SK-N-SH (cell line): ENCODE measurements around the gene KSR2. TPM values are rescaled to one million over a fixed set of nuclear protein-coding genes. Genes with fewer than 3 reads are reported as not detected.
A peak's percentile ranks its signal among the peaks of the same experiment; 100 is the strongest.

Experiments used
- CTCF ChIA-PET: fragments of 300-600, 350-600 bp; formaldehyde crosslinking; extraction: SDS; loops from one replicate; lab custom pipeline; 2021; lab: Yijun Ruan, JAX
- POLR2A ChIA-PET: fragments of 350-600 bp; sonication (Branson Sonifier 250); formaldehyde crosslinking; extraction: SDS; loops from one replicate; lab custom pipeline; 2020; ENCODE audit warnings: antibody characterized with exemption, inconsistent platforms; lab: Yijun Ruan, JAX
- DNase-seq: peaks from one replicate; pipeline ENCODE4 v3.0.0; 2012
- H2AFZ ChIP-seq: fragments of 200-600 bp; sonication (generic); 2 replicates; pipeline ENCODE4 v1.8.1; 2016; ENCODE audit warnings: antibody characterized with exemption, mild to moderate bottlenecking, low read depth
- H3F3A ChIP-seq: fragments of 200-600 bp; sonication (generic); replicated peaks from 2 replicates; pipeline ENCODE3; 2016; ENCODE audit warnings: antibody characterized with exemption, mild to moderate bottlenecking; ENCODE audit not compliant: insufficient read depth
- H3K27ac ChIP-seq, 2 experiments: fragments of 200-500 bp in 1 of 2; fragments of 200-600 bp in 1 of 2; sonication (Bioruptor generic) in 1 of 2; sonication (generic), shearing (Covaris generic) in 1 of 2; 2 replicates each; pipeline versions ENCODE4 v1.5.1 to v1.6.1; 2014 to 2016; ENCODE audit warnings: low read depth in 2 of 2, inconsistent platforms in 1 of 2, low read length in 1 of 2, mild to moderate bottlenecking in 1 of 2, mixed read lengths in 1 of 2
- H3K27me3 ChIP-seq: fragments of 200-600 bp; sonication (generic), shearing (Covaris generic); 2 replicates; pipeline ENCODE4 v1.6.1; 2016; ENCODE audit warnings: mixed run types; ENCODE audit not compliant: insufficient read depth
- H3K36me3 ChIP-seq, 2 experiments: fragments of 200-500 bp in 1 of 2; fragments of 200-600 bp in 1 of 2; sonication (Bioruptor generic) in 1 of 2; sonication (generic) in 1 of 2; replicated peaks in 1 of 2; 2 replicates each; pipeline versions ENCODE3 to v1.5.1; 2014 to 2016; ENCODE audit warnings: low read length in 1 of 2, mild to moderate bottlenecking in 1 of 2; ENCODE audit not compliant: insufficient read depth in 2 of 2, control insufficient read depth in 1 of 2
- H3K4me1 ChIP-seq, 2 experiments: fragments of 200-500 bp in 1 of 2; fragments of 200-600 bp in 1 of 2; sonication (Bioruptor generic) in 1 of 2; sonication (generic), shearing (Covaris generic) in 1 of 2; 2 replicates each; pipeline versions ENCODE4 v1.5.1 to v1.6.1; 2014 to 2016; ENCODE audit warnings: low read depth in 1 of 2, low read length in 1 of 2, mixed run types in 1 of 2; ENCODE audit not compliant: insufficient read depth in 2 of 2, control insufficient read depth in 1 of 2
- H3K4me2 ChIP-seq: fragments of 200-600 bp; sonication (generic), shearing (Covaris generic); 2 replicates; pipeline ENCODE4 v1.6.1; 2017; ENCODE audit warnings: mixed run types
- H3K4me3 ChIP-seq, 2 experiments: fragments of 200-500 bp in 1 of 2; fragments of 200-600 bp in 1 of 2; sonication (Bioruptor generic) in 1 of 2; sonication (generic), shearing (Covaris generic) in 1 of 2; 2 replicates each; pipeline versions ENCODE4 v1.5.1 to v1.8.1; 2014 to 2016; ENCODE audit warnings: low read depth in 2 of 2, inconsistent platforms in 1 of 2, low read length in 1 of 2, mild to moderate bottlenecking in 1 of 2, mixed read lengths in 1 of 2, moderate library complexity in 1 of 2
- H3K79me2 ChIP-seq: fragments of 200-600 bp; sonication (generic); 2 replicates; pipeline ENCODE4 v1.8.1; 2017; ENCODE audit warnings: mild to moderate bottlenecking; ENCODE audit not compliant: insufficient read depth
- H3K9ac ChIP-seq: fragments of 200-600 bp; sonication (generic); 2 replicates; pipeline ENCODE4 v1.6.1; 2017; ENCODE audit warnings: mixed run types
- H3K9me2 ChIP-seq: fragments of 200-600 bp; sonication (generic); 2 replicates; pipeline ENCODE4 v1.6.1; 2017; ENCODE audit warnings: mixed run types
- H3K9me3 ChIP-seq: fragments of 200-600 bp; sonication (generic); 2 replicates; pipeline ENCODE4 v1.6.1; 2017; ENCODE audit warnings: mixed run types, mild to moderate bottlenecking, moderate library complexity
- H4K20me1 ChIP-seq: fragments of 200-600 bp; sonication (generic); 2 replicates; pipeline ENCODE4 v1.6.1; 2017; ENCODE audit warnings: mild to moderate bottlenecking, mixed run types; ENCODE audit not compliant: insufficient read depth
- EP300 ChIP-seq, 2 experiments: IDR thresholded peaks; 2 replicates each; pipeline versions ENCODE4 v1.4.0 to v1.6.1; 2012; ENCODE audit warnings: borderline replicate concordance in 1 of 2, low read depth in 1 of 2, low read length in 1 of 2
- FOXJ3 ChIP-seq: sonication (generic); formaldehyde crosslinking; IDR thresholded peaks from 2 replicates; pipeline ENCODE4 v1.5.1; 2020; ENCODE audit warnings: mild to moderate bottlenecking, missing genetic modification reagents
- JUND ChIP-seq: IDR thresholded peaks from 2 replicates; pipeline ENCODE4 v1.4.0; 2012
- MEF2A ChIP-seq: IDR thresholded peaks from 2 replicates; pipeline ENCODE4 v1.4.0; 2012; ENCODE audit warnings: low read depth, borderline replicate concordance
- NRF1 ChIP-seq: IDR thresholded peaks from 2 replicates; pipeline ENCODE4 v1.6.1; 2012; ENCODE audit warnings: low read depth, mild to moderate bottlenecking, low read length
- POLR2AphosphoS5 ChIP-seq: IDR thresholded peaks from 2 replicates; pipeline ENCODE4 v1.6.1; 2012; ENCODE audit warnings: low read depth, low read length
- RAD21 ChIP-seq: IDR thresholded peaks from 2 replicates; pipeline ENCODE4 v1.6.1; 2012; ENCODE audit warnings: mild to moderate bottlenecking, low read length
- RCOR1 ChIP-seq: fragments of 150-350 bp; IDR thresholded peaks from 2 replicates; pipeline ENCODE4 v1.6.1; 2017; ENCODE audit warnings: antibody characterized with exemption, low read length
- RFX5 ChIP-seq: IDR thresholded peaks from 2 replicates; pipeline ENCODE4 v1.6.1; 2012; ENCODE audit warnings: mild to moderate bottlenecking, improper control_type of control experiment, low read length
- SMC3 ChIP-seq: IDR thresholded peaks from 2 replicates; pipeline ENCODE4 v1.6.1; 2012; ENCODE audit warnings: low read depth, low read length, improper control_type of control experiment
- TEAD4 ChIP-seq: IDR thresholded peaks from 2 replicates; pipeline ENCODE4 v1.4.0; 2012; ENCODE audit warnings: mild to moderate bottlenecking, borderline replicate concordance; ENCODE audit not compliant: insufficient read depth
- WGBS: methylation state at CpG from one replicate; pipeline ENCODE4 v1.1.6; 2017; ENCODE audit warnings: low lambda C conversion rate; 5-methylcytosine and 5-hydroxymethylcytosine counted together
- polyA plus RNA-seq, 3 experiments: library from polyadenylated mRNA; depleted of rRNA; stranded (reverse); fragments of >200 nt; gene quantifications; 2 replicates each; pipeline ENCODE4 v1.2.3, GENCODE V29; 2012
- TF ChIP-seq, protein P1 (sequence below): fragments of 150-350 bp; IDR thresholded peaks from 2 replicates; pipeline ENCODE4 v1.6.1; 2016; ENCODE audit warnings: mild to moderate bottlenecking, low read depth, low read length
- TF ChIP-seq, protein P2 (sequence below): fragments of 200-600 bp; sonication (generic); IDR thresholded peaks from 2 replicates; pipeline ENCODE4 v1.6.1; 2017; ENCODE audit warnings: antibody characterized with exemption, mild to moderate bottlenecking, moderate library complexity
- TF ChIP-seq, protein P3 (sequence below): fragments of 150-350 bp; IDR thresholded peaks from 2 replicates; pipeline ENCODE4 v1.6.1; 2017; ENCODE audit warnings: antibody characterized with exemption, low read length, low read depth, borderline replicate concordance
- TF ChIP-seq, protein P4 (sequence below): IDR thresholded peaks from 2 replicates; pipeline ENCODE4 v1.4.0; 2012; ENCODE audit warnings: low read depth, borderline replicate concordance

The KSR2 gene
- polyA plus RNA-seq, 1 of the 3 experiments (the other 2 are of a cell fraction), result 0.12 TPM

DNA sequence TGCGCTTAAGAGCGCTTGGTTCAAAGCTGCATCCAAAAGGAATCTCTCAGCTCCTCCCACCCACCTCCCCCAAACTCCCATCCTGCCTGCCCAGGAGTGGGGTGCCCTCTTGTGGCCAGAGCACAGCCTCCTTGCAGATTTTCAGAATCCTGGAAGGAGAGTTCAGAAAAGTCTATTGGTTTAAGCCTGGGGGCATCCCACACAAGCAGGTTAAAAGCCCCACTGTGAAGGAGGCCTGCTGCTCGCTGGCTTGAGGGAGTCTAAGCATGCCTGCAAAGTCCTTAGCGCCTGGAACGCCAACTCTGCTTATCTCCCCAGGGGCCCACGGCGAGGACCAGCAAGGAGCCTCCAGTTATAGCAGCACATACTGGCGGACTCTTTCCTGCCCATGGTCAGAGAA lies 297.1 kb downstream of the KSR2 start:
- ChIA-PET CTCF (interaction anchor here (0.8 to 2.2 kb wide), 13 partner anchors 10 to 440 kb away, joined by 3 to 24 read pairs (median 4); no protein-coding TSS in a partner anchor), POLR2A (no interaction called here)
- no peaks in the 10 kb centered on the region for H3K79me2 ChIP-seq
- H3K4me1 ChIP-seq, result peaks cover 6 to 11% of the 10 kb centered on the region in 2 experiments; a peak in 1 of 4 replicates
- 86% methylated on average over 7 of the region's 8 CpGs for whole genome bisulfite sequencing
- H3K27ac ChIP-seq, result no peak overlapping the region
- H3K9me2 ChIP-seq, result no peaks in the 10 kb centered on the region
- no peaks in the 10 kb centered on the region for H3F3A ChIP-seq
- no peaks in the 10 kb centered on the region for H4K20me1 ChIP-seq
- H3K4me2 ChIP-seq, result no peak overlapping the region
- H3K36me3 ChIP-seq, result no peaks in the 10 kb centered on the region
- TF ChIP-seq, protein P1, sequence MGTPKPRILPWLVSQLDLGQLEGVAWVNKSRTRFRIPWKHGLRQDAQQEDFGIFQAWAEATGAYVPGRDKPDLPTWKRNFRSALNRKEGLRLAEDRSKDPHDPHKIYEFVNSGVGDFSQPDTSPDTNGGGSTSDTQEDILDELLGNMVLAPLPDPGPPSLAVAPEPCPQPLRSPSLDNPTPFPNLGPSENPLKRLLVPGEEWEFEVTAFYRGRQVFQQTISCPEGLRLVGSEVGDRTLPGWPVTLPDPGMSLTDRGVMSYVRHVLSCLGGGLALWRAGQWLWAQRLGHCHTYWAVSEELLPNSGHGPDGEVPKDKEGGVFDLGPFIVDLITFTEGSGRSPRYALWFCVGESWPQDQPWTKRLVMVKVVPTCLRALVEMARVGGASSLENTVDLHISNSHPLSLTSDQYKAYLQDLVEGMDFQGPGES, result no peak
- peak; percentile 70 for TF ChIP-seq RAD21
- TF ChIP-seq SMC3, result peak; percentile 46
- TF ChIP-seq, protein P2, sequence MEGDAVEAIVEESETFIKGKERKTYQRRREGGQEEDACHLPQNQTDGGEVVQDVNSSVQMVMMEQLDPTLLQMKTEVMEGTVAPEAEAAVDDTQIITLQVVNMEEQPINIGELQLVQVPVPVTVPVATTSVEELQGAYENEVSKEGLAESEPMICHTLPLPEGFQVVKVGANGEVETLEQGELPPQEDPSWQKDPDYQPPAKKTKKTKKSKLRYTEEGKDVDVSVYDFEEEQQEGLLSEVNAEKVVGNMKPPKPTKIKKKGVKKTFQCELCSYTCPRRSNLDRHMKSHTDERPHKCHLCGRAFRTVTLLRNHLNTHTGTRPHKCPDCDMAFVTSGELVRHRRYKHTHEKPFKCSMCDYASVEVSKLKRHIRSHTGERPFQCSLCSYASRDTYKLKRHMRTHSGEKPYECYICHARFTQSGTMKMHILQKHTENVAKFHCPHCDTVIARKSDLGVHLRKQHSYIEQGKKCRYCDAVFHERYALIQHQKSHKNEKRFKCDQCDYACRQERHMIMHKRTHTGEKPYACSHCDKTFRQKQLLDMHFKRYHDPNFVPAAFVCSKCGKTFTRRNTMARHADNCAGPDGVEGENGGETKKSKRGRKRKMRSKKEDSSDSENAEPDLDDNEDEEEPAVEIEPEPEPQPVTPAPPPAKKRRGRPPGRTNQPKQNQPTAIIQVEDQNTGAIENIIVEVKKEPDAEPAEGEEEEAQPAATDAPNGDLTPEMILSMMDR, result peak; percentile 64
- TF ChIP-seq EP300 (IDR thresholded peaks at IDR 0.05; ENCODE audit: borderline replicate concordance in 1 of 2, low read depth in 1 of 2, low read length in 1 of 2), result no peak
- no peak for TF ChIP-seq RFX5
- H2AFZ ChIP-seq, result no peak overlapping the region
- no peaks in the 10 kb centered on the region for H3K9me3 ChIP-seq
- no peaks in the 10 kb centered on the region for H3K27me3 ChIP-seq
- H3K9ac ChIP-seq, result no peak overlapping the region
- no peak overlapping the region for H3K4me3 ChIP-seq
- DNase-seq, result peak; percentile 55

GRCh38 chr12:117664169-117664568 lies 304.6 kb downstream of the KSR2 start:
- WGBS, result 100% methylated on average over 1 of the region's 5 CpGs
- DNase-seq, result no peak
- H3K27me3 ChIP-seq, result no peaks in the 10 kb centered on the region
- TF ChIP-seq, protein P2, result no peak
- no peak for TF ChIP-seq JUND
- no peak for TF ChIP-seq POLR2AphosphoS5
- TF ChIP-seq, protein P3, sequence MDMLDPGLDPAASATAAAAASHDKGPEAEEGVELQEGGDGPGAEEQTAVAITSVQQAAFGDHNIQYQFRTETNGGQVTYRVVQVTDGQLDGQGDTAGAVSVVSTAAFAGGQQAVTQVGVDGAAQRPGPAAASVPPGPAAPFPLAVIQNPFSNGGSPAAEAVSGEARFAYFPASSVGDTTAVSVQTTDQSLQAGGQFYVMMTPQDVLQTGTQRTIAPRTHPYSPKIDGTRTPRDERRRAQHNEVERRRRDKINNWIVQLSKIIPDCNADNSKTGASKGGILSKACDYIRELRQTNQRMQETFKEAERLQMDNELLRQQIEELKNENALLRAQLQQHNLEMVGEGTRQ, result no peak
- TF ChIP-seq, protein P4, sequence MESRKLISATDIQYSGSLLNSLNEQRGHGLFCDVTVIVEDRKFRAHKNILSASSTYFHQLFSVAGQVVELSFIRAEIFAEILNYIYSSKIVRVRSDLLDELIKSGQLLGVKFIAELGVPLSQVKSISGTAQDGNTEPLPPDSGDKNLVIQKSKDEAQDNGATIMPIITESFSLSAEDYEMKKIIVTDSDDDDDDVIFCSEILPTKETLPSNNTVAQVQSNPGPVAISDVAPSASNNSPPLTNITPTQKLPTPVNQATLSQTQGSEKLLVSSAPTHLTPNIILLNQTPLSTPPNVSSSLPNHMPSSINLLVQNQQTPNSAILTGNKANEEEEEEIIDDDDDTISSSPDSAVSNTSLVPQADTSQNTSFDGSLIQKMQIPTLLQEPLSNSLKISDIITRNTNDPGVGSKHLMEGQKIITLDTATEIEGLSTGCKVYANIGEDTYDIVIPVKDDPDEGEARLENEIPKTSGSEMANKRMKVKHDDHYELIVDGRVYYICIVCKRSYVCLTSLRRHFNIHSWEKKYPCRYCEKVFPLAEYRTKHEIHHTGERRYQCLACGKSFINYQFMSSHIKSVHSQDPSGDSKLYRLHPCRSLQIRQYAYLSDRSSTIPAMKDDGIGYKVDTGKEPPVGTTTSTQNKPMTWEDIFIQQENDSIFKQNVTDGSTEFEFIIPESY, result no peak
- TF ChIP-seq TEAD4, result no peak
- TF ChIP-seq FOXJ3, result no peak
- no peak for TF ChIP-seq EP300 (IDR thresholded peaks at IDR 0.05; ENCODE audit: borderline replicate concordance in 1 of 2, low read depth in 1 of 2, low read length in 1 of 2)
- TF ChIP-seq MEF2A, result no peak
- TF ChIP-seq RCOR1, result no peak
- no peak for TF ChIP-seq NRF1
- no peaks in the 10 kb centered on the region for H3F3A ChIP-seq
- CTCF ChIA-PET, result no interaction called here
- H3K4me1 ChIP-seq, result no peaks in the 10 kb centered on the region; a peak in 1 of 4 replicates
- H3K27ac ChIP-seq, result no peak overlapping the region
- no peaks in the 10 kb centered on the region for H3K9me2 ChIP-seq
- no peaks in the 10 kb centered on the region for H3K9me3 ChIP-seq
- POLR2A ChIA-PET, result no interaction called here
- H4K20me1 ChIP-seq, result no peaks in the 10 kb centered on the region
- H3K4me3 ChIP-seq, result no peak overlapping the region
- H3K79me2 ChIP-seq, result no peaks in the 10 kb centered on the region
- no peak overlapping the region for H3K9ac ChIP-seq
- no peaks in the 10 kb centered on the region for H3K36me3 ChIP-seq
- no peak overlapping the region for H2AFZ ChIP-seq
- no peak overlapping the region for H3K4me2 ChIP-seq
